C4-2B (cell line): ENCODE measurements around the gene INPP5D.

Source experiments
- H3K27ac ChIP-seq: fragments of 450-650 bp; 2 replicates; pipeline ENCODE4 v1.5.1; 2017
- ZFX ChIP-seq: fragments of 450-650 bp; IDR thresholded peaks from 2 replicates; pipeline ENCODE4 v1.6.1; 2017
- TF ChIP-seq, protein P1 (sequence below): fragments of 450-650 bp; conservative IDR thresholded peaks from 2 replicates; pipeline ENCODE4 v1.5.1; 2017; ENCODE audit warnings: mild to moderate bottlenecking

The INPP5D gene

DNA sequence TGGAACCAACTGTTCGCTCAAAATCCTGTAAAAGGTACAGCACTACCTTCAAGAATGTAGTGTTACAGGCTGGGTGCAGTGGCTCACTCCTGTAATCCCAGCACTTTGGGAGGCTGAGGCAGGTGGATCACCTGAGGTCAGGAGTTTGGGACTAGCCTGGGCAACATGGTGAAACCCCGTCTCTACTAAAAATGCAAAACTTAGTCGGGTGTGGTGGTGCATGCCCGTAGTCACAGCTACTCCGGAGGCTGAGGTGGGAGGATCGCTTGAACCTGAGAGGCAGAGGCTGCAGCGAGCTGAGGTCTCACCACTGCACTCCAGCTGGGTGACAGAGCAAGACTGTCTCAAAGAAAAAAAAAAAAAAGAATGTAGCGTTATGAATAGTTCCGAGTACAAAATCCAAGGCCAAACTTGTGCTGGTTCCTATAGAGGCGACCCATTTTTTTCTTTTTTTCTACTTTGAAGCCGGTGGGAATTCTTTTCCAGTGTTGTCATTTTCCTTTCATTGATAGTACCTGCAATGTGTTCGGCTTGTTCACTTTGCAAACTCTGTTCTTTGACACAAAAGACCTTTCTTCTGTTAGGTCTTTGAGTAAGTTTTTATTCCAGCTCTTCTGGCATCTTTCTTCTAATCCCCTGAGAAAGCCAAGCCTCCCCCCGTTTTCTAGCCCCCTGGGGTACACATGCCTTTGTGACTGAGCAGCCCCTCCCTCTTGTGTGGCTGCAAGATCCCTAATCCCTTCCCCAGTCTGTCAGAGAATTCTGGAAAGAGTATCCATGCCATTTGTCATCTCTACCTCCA is 25.1 kb downstream of the INPP5D start:
- TF ChIP-seq, protein P1, sequence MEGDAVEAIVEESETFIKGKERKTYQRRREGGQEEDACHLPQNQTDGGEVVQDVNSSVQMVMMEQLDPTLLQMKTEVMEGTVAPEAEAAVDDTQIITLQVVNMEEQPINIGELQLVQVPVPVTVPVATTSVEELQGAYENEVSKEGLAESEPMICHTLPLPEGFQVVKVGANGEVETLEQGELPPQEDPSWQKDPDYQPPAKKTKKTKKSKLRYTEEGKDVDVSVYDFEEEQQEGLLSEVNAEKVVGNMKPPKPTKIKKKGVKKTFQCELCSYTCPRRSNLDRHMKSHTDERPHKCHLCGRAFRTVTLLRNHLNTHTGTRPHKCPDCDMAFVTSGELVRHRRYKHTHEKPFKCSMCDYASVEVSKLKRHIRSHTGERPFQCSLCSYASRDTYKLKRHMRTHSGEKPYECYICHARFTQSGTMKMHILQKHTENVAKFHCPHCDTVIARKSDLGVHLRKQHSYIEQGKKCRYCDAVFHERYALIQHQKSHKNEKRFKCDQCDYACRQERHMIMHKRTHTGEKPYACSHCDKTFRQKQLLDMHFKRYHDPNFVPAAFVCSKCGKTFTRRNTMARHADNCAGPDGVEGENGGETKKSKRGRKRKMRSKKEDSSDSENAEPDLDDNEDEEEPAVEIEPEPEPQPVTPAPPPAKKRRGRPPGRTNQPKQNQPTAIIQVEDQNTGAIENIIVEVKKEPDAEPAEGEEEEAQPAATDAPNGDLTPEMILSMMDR = no peak
- no peak for TF ChIP-seq ZFX
- no peak overlapping the region for H3K27ac ChIP-seq

DNA sequence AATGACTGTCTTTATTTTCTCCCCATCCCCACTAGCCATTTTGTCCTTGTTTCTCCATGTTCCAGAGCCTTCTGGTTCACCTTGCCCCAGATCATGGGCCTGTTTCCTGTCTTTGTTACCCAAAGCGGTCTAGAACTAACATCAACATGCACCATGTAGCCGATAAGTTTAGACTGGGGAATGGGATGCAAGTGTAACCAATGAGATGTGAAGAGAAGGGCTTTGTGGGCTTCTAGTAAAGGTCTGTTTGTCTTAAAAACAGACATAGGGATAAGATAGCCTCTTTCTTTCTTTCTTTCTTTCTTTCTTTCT is 25.7 kb downstream of the INPP5D start:
- TF ChIP-seq, protein P1 = no peak
- TF ChIP-seq ZFX = no peak
- no peak overlapping the region for H3K27ac ChIP-seq

GRCh38 chr2:233087713-233088112 is 27.6 kb downstream of the INPP5D start:
- TF ChIP-seq, protein P1 = no peak
- no peak for TF ChIP-seq ZFX
- no peak overlapping the region for H3K27ac ChIP-seq

GRCh38 chr2:233088972-233089345 is 28.8 kb downstream of the INPP5D start:
- H3K27ac ChIP-seq = no peak overlapping the region
- TF ChIP-seq, protein P1 = no peak
- TF ChIP-seq ZFX = no peak

DNA sequence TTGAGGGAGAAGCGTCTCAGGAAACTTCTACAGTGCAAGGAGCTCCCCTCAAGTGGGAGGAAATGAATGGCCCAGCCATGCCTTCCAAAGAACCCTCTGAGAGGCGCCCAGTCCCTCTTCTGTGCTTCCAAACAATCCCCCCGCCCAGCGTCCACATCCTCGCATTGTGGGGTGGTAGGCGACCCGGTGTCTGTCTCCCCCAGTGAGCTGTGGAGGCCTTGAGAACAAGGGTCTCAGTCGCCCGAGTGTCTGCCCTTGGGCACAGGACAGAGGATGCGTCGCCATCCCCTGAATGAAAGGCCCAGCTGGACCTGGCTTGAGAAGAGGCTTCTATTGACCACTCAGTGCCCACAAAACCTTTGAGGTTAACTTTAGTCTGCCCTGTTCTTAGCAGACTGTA is 29.7 kb downstream of the INPP5D start:
- TF ChIP-seq, protein P1 = no peak
- TF ChIP-seq ZFX = no peak
- H3K27ac ChIP-seq = no peak overlapping the region

DNA sequence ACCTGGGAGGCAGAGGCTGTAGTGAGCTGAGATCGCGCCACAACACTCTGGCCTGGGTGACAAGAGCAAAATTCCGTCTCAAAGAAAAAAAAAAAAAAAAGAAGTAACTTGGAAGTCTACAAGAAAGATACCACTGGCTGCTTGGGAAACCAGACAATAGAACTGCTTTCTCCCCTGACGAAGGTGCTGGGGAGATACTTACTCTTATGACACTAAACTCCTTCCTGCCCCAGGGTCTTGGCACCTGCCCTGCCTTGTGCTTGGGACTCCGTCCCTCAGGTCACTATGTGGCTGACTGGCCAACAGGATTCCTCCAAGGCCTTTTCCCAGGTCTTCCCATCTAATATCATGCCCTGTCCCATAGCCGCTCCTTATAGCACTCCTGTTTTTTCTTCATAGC is 30.7 kb downstream of the INPP5D start:
- no peak overlapping the region for H3K27ac ChIP-seq
- TF ChIP-seq, protein P1 = no peak
- TF ChIP-seq ZFX = no peak

DNA sequence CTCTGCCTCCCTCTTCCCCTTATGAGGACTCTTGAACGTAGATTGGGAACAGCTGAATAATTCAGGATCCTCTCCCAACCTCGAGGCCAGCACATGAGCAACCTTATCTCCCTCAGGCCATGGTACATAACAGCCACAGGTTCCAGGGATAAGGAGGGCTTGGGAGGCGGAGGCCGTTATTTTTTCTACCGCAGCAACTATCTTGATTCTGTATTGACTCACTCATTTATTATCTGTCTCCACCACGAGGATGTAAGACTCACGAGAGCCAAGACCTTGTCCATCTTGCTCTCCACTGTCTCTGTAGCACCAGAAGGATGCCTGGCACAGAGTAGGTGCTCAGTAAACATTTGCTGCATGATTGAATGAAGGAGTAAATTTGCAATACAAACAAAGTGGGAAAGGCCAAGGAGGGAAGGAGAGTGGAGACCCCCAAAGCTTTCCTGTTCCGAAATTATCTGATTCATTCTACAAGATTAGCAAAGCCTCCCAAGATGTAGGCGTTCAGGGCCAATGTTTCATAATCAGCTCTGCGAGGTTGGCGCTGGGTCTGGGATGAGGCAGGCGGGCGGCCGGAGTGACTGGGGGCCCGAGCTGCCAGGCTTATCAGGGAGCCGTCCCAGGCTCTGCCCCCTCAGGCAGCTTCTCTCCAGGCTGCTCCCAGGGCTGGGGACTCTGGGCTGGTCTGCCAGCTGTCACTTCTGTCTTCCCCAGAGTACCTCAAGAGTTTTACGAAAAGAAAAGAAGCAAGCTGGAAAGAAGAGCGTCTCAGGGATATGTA is 31.6 kb downstream of the INPP5D start:
- TF ChIP-seq ZFX = no peak
- TF ChIP-seq, protein P1 = no peak
- no peak overlapping the region for H3K27ac ChIP-seq
